Dermis blood vessel endothelial cell (primary cell): ENCODE measurements around the gene STC2. TPM values are rescaled to one million over a fixed set of nuclear protein-coding genes. Genes with fewer than 3 reads are reported as not detected.
"Not testable (repeated sequence)": the region's sequence is repeated elsewhere in the genome, so short reads cannot be mapped to it uniquely, and the experiment has no call there.

ENCODE experiments used
- DNase-seq: peaks from one replicate; pipeline ENCODE4 v3.0.0; 2010
- total RNA-seq: library from RNA; depleted of rRNA; stranded (reverse); fragments of >200 nt; gene quantifications from 2 replicates; pipeline ENCODE4 v1.2.3, GENCODE V29; 2014

STC2 gene, protein sequence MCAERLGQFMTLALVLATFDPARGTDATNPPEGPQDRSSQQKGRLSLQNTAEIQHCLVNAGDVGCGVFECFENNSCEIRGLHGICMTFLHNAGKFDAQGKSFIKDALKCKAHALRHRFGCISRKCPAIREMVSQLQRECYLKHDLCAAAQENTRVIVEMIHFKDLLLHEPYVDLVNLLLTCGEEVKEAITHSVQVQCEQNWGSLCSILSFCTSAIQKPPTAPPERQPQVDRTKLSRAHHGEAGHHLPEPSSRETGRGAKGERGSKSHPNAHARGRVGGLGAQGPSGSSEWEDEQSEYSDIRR
- total RNA-seq: 11.7 and 39.3 TPM in 2 replicates

DNA sequence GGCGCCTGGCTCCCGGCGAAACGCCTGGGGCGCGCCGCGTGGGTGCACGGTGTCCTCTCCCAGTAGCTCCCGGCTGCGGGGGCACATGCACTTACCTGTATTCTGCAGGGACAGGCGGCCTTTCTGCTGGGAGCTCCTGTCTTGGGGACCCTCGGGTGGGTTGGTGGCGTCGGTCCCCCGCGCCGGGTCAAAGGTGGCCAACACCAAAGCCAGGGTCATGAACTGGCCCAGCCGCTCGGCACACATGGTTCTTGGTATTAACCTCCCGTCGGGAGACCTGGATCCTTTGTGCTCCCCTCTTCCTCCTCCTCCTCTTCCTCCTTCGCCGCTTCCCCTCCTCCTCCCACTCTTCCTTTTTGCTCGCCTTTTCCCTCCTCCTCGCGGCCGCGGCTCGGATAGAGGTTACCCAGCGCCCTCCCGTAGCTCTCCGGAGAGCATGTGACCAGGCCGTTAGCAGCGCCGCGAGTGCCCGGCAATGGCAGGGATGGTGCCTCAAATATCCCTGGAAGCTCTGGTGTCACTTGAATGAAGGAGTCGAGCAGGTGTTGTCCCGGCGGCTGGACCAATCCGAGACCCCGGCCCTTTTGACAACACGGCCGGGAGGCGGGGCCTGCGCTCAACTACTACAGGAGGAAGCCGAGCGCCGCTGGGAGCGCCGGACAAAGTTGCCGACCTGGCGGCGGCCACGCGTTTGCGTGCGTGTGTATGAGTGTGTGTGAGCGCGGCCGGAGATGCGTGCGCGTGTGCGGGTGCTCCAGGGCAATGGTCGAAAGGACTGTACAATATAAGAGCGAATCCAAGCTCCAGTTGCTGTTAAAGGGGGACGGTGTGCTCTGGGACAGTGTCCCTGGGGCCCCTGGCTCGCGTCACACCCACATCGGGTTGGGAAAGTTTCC, at the start of gene STC2:
Gene STC2 (minus strand): TSS at position 467 of the 896 bp plus-strand sequence. CDS start 221 bp downstream, at position 246.
- DNase-seq: peak; percentile 82

DNA sequence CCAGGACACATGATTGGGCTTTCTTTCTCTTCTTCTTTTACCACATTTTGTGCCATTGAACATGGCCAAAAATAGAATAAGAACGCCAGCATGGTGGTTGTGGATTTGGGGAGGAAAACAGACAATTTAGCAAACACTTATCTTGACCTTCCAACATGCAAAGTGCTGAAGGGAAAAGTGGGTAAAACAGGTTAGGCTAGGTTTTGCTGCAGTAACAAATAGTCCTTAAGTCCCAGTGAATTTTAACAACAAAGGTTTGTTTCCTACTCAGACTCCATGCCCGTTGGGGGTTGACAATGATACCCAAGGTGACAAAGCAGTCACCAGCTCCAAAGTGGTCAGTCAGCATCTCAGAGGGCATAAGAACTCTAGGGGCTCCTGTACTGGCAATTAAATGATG, 43.2 kb upstream of the STC2 start:
- no peak for DNase-seq

DNA sequence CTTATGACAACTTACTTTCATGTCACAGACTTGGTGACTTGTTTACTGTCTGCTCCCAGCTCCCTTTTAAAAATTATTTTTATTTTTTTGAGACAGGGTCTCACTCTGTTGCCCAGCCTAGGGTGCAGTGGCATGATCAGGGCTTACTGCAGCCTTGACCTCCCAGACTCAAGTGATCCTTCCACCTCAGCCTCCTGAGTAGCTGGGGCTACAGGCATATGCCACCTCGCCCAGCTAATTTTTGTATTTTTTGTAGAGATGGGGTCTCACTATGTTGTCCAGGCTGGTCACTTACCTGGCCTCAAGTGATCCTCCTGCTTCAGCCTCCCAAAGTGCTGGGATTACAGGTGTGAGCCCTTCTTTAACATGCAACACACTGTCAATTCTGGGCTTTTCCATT, 35.2 kb upstream of the STC2 start:
- not testable (repeated sequence) for DNase-seq

DNA sequence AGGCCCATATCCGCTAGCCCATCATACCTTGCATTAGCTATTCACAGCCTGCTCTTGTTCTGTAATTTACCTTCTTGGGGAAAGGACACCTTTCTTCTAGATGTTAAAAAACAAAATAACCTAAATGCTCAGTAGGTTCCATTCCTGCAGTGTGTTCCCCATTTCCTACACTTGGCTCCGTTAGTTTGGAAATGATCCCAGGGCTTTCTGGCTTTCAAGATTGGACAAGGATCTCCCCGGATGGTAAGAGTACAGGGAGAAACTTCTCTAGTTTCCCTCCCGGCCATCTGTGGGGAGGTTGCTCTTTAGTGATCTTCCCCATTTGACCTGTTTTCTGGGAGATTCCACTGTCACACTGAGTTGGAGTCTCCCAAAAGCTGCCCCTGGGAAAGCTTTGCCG, 27.3 kb upstream of the STC2 start:
- DNase-seq: no peak

DNA sequence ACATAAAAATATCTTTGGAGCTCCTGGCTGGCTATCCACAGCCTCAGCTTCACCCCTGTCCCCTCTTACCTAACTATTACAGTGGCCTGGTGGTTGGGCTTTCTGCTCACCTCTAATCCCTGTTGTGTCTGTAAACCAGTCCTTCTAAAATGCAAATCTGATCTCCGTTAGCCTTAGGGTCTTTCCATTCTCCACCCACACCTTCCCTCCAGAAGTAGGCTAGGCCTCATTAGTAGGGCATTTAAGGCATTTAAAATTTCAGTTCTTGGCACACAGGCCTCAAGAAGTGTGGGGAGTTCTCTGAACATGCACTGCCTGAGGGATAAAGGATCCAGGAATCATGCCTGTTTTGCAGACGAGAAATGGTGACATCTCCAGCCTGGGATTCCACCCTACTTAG, 26.4 kb upstream of the STC2 start:
- DNase-seq: no peak

DNA sequence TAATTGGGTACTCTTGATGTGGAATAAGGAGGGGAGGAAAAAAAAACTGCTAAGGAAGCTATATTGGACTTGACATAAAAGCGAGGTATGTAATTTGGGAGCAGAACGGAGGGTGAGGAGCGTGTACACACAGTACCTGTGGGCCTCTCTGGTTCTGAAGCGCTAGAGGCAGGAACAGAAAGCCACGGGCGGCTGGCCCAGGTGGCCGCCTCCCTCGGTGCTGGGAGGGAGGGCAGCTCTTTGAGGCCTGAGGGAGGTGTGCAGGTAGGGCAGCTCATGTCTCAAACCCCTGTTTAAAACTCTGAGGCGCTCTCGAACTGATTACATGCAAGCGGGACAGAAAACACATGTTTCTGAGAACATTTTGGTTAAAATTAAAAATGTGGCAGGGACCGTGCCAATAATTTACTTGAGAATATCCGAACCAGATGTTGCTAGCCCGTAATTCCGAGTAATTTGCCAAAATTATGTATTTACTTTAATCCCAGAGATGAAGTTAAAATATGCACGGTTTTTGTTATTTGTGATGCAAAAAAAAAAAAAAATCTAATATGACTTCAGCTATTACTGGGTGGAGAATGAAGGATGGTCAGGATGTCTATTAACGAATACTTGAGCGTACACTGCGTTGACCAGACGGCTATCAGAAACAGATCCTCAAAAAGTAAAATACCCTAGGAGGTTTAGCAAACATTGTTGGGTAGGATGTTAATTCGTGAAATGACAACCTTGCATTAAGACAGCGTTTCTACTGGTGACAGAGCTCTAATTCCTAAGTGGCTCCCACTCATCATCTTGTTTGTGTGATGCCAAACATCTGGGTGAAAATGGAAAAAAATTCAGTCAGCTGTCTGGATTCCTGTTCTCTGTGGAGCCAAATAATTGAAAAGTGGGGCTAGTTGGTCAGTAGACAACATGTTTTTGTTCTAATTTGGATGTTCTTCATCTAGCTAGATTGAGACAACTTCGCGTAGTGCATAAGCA, 24.4 kb upstream of the STC2 start:
- DNase-seq: no peak

DNA sequence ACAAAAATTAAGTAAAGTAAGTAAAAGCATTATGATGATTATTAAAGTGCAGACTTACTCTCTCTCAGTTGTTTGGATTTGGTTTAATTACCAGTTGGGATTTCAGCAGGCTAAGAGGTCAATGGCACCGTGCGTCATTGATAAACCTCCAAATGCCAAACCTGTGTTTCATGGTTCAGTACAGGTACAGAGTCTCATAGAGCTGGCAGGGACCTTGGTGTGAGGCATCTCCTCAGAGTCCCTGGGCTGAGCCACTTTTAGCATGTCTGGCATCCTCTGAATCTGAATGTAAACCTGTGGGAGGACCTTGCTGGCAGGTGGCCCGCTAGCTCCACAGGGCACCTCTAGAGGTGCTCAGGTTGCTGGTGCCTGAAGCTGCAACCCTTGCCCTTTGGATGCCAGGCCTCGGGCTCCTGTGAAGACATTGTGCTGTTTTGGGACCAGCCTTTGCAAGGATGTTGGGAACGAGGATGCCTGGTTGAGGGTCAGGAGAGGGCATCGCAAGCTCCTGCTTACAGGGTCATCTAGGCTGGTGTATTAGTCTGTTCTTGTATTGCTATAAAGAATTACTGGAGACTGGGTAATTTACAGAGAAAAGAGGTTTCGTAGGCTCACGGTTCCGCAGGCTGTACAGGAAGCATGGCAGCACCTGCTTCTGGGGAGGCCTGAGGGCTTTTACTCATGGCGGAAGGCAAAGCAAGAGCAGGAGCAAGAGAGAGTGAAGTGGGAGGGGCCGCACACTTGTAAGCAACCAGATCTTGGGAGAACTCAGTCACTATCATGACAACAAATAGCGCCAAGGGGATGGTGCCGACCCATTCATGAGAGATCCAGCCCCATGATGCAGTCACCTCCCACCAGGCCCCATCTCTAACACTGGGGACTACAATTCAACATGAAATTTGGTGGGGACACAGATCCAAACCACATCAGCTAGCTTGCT, 14.9 kb upstream of the STC2 start:
- DNase-seq: no peak

DNA sequence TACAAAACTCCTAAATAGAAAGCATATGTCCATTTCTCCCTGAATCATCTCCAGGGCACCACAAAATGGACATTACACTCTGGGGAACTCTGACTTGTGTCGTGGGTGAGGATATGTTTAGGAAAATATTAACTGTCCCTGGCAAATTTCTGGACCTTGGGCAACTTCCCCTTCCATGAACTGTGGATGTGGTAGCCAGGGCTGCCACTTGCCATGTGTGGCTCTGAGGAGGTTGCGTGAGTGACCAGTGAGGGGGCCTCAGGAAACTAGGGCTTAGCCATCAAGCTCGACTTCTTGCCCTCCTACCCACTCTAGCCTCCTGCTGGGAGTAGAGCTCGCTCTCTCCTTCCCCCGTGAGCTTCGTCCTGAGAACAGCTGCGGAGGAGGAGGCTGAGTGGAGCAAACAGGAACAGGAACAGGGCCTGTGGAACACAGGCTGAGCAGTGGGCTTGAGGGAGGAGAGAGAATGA, 13.8 kb upstream of the STC2 start:
- DNase-seq: no peak

DNA sequence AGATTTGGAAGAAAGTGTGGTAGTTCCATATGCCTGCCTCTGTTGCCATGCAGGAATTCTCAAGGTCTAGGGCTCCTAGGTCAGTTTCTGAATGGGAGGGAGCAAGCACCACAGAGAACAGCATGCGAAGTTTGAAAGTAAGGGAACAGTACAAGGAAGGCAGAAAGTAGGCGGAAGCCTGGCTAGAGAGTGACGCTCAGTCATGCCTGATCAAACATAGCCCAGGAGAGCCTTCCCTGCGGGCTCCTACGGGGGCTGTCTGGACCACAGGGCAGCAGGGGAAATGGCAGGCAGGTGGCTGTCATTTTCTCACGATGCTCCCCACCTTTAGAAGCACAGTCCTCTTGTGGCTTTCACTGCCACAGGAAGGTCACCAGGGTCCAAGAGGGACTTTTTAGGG, 12.8 kb upstream of the STC2 start:
- no peak for DNase-seq

DNA sequence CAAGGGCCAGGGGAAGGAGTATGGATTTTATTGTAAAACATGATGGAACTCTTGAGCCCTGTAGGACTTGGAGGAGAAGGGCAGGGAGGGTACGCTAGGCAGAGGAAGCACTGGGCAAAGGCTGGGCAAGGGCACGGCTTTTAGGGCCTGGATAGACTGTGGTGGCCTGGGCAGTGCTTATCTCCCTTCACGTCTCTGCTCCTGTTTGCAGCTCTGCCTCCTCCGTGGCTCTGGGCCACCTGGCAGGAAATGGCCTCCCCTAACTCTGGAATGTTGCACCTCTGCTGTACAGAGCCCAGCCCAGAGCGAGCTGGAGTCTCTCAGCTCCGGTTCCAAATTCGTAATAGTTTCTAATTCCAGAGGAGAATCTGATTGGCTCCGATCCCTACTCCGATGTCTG, 12.2 kb upstream of the STC2 start:
- DNase-seq: no peak

DNA sequence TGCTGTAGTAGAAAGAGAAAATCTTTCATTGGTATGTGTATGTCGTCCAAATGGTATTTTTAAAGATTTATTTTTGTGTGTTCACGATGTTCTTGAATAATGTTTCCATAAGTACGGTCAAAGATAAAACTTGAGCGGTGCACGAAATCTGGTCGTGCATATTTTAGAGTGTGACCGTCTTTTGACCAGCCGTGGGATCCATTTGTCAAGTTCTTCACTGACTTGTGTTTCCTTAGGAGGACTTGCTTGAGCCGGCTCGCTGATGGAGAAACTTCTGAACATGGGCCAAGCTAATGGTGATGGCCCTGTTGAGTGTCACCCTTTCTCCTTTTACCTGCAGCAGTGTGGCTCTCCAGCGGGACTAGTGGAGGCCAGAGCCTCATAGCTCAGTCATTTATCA, 11.1 kb upstream of the STC2 start:
- no peak for DNase-seq

DNA sequence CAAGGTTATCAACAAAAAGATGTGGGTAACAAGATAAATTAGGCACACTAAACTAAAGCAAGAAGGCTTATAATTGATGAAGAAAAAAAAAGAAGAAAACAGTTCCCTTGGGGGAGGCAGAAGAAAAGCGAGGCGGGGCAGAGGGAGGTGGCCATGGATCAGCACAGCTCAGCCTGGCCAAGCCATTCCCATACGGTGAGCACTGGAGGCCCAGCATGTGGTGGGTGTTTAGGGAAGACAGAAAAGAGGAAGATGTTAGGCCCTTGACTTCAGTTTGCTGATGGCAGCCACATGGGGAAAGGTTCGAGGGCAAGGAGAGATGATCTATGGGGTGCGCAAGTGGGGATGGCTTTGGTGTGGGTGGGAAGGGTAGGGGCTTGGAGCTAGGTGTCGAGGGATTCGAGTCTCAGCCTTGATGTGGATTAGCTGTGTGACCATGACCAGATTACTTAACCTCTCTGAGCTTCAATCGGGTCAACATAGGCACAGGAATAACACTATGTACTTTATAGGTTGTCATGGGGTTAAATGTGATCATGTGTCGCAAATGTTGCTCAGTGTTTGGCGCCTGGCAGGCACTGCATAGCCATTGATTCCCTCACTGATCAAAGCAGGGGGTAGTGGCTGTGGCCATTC, 10.3 kb upstream of the STC2 start:
- DNase-seq: no peak

DNA sequence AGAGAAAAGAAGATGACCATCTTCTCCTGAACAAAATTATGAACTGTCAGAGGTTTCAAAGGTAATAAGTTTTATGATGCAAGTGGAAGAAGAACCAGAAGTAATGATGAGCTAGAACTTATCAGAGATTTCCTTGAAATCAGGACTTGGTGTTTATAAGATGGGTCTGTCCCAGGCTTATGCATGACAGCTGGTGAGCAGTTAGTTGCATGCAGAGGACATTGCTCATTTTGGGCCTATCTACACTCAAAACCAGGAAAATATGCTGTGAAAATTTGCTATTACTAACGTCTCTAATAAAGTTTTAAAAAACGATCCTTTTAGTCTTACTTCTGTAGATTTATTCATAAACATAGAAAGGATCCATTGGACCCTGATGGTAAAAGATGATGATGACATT, 6.6 kb upstream of the STC2 start:
- no peak for DNase-seq

DNA sequence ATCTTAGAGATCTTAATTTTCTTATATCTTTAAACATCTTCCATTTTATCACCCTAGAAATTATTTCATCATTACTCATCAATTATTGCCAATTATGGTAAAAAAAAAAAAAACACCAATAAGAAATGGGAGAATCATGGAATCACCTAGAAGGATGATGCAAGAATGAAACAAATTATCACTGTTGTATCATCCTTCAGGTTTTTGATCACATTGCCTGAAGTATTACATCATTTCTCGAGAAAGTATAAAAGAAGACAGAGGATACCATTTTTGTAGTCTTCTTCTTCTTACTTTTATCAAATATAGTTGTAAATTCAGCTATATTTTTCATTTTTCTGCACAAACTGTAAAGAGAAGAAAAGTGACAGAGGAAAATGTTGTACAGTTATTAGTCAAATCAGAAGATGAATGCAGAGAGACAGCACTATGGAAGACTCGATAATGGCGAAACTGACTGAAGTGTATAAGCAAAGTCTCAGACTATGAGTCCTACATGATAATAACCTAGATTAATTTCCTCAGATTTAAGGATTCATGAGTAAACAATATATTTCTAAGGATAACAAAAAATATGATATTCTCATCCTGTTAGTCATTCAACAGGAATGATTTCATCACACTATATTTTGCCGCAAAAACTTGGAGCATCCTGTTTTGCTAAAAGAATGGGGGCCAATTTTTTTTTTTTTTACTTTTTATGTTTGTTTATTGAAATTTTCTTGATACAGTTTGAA, 5.9 kb upstream of the STC2 start:
- DNase-seq: peak; percentile 65

DNA sequence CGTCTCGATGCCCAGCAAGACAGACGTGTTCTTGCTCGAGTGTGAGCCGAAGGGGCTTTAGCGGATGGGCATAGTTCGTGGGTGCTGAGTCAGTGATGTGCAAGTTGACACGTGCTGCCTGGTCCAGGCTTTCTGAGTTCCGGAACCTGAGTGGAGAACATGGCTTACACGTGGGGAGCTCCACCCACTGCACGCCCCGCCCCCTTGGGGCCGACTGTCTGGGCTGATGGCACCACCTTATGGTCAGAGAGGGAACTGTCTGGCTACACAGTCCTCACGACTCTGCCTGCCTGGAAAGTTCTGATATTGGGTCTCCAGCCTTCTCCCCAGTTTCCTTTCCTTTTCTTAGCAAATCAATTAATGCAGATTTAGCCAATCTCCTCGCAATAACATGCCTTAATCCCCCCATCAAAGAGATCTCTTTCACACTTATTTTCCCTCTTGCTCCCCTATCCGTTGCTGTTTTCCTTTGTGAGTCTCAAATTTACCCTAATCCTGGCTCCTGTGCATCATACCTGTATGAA, 3.8 kb upstream of the STC2 start:
- DNase-seq: peak; percentile 94

DNA sequence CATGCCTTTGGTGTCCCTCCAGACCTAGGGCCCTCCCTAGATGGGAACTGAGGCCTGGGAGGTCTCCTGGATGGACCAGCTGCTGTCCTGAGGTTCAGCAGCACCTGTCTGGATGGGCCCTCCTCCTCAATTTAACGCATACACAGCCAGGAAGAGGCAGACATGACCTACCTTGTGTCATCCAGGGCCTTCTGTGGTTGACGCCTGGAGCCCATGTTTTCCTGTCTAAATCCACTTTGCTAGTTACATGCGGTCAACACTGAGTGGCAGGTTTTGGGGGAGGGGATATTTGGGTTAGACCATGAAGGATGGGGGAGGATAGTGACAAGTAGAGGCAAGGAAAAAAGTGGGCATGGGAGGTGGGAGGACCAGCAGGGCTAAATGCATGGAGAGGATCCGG, 3.1 kb upstream of the STC2 start:
- DNase-seq: no peak

DNA sequence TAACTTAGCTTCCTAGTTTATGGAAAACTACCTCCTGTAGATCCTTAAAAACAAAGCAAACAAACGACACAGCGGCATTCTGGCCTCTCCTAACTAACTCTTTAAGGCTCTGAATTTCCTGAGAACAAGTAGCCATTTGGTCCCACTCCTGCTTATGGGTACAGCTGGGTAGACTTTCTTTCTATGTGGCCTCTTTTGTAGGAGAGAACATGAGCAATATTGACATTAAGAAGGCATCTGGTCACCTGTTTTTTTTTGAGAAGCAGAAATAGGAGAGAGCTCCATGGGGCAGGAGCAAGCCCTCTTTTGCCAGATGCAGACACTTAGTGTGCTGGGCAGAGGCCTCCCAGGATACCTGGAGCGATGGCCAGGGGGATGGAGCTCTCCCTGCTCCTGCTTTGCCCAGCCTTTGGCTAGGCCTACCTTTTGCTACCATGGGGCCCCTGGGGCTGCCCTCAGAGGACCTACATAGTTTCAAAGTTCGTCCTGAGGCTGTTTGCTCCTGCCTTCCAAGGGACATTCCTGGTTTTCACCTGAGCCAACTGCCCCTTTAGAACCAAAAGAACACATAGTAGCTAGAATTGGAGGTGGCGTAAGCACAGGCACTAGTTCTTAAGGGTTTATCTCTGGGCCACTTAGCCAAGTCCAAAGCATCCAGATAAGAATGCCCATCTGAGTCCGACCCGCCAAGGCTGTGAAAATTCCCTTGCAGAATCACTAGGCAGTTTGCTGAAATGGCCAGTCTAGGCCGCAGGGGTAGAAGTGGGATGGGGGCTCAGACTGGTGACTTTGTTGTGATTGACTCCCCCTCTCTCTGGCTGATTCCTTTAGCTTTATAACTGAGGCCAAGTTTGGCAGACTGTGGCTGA, 2.4 kb upstream of the STC2 start:
- DNase-seq: no peak

DNA sequence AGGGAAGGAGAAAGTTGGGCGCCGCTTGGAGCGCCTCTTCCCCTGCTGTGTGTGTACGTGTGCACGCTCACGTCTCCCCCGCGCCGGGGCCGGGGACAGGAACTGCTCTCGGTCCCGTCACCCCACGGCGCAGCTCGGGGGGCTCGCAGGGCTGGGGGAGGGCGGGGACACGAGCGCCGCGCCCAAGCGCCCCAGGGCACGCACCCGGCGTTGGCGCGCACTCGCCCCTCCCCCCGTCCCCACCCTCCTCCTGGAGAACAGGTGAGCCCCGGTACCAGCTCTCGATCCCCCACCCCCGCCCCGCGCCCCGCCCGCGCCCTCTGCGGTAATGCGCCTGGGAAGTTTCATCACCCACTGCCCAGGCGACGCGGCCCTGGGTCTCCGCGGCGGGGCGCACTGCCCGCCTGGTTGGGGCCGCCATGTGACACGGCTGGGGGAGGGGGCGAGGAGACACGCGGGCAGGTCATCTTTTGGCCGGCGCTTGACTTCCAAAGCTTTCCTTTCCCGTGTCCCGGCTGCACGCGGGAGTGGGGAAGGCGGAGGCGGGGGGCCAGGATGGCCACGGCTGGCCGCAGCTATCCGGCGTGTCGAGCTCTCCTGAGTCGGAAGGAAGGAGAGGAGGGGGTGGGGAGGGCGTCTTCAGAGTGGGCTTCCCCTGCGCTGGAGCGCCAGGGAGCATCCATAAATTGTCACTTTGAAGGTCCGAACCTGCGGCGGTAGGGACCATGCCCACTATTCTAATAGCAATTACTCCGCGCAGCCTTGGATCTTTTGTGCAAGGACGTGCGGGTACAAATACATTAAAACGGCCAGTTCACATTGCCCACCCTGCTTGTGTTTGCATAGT, 1.5 kb upstream of the STC2 start:
- DNase-seq: no peak
